ENCODE measurements around the gene TSNAXIP1.
"Not testable (repeated sequence)": the region's sequence is repeated elsewhere in the genome, so short reads cannot be mapped to it uniquely, and the experiment has no call there.

The TSNAXIP1 gene

DNA sequence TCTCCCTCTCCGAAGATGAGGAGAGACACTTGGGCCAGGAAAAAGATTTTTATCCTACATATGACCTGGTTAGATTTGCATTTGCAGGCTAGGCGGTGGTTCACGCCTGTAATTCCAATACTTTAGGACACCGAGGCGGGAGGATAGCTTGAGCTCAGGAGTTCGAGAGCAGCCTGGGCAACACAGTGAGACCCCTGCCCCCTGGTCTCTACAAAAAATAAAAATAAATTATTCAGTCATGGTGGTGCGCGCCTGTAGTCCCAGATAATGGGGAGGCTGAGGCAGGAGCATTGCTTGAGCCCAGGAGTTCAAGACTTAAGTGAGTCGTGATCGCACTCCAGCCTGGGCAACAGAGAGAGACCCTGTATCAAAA, 27.5 kb downstream of the TSNAXIP1 start:
- no peak for DNase-seq

DNA sequence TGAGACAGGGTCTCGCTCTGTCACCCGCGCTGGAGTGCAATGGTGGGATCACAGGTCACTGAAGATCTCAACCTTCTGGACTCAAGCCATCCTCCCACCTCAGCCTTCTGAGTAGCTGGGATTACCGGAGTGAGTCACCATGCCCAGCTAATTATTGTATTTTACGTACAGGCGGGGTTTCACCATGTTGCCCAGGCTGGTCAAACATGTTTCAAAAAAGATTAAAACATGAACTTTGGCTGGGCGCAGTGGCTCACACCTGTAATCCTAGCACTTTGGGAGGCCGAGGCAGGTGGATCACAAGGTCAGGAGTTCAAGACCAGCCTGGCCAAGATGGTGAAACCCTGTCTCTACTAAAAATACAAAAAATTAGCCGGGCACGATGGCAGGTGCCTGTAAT, 30.5 kb downstream of the TSNAXIP1 start:
- not testable (repeated sequence) for DNase-seq

DNA sequence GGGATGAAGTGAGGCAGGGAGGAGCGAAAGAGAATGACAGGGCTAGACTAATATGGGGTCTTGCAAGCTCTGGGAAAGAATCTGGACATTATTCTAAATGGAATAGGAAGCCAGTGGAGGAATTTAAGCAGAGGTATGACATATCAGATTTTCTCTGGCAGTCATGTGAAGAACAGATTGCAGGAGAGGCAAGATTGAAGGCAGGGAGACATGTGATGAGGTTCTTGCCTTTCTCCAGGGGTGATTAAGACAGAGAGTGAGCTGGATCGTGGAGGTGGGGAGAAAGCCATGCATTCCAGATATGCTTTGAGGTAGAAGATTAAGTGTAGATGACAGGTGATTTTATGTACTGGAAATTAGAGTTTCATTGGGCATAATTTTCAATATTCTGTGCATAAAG, 31.1 kb downstream of the TSNAXIP1 start:
- DNase-seq, result no peak

- no peak for DNase-seq
Measured at GRCh38 chr16:67841198-67841815, 34.6 kb downstream of the TSNAXIP1 start.

GRCh38 chr16:67841816-67842508, 35.3 kb downstream of the TSNAXIP1 start, which contains the start of gene THAP11:
TSS of gene THAP11 (plus strand) at chr16:67842320. CDS start at chr16:67842555, 235 bp downstream.
- DNase-seq, result peak; percentile 95

DNA sequence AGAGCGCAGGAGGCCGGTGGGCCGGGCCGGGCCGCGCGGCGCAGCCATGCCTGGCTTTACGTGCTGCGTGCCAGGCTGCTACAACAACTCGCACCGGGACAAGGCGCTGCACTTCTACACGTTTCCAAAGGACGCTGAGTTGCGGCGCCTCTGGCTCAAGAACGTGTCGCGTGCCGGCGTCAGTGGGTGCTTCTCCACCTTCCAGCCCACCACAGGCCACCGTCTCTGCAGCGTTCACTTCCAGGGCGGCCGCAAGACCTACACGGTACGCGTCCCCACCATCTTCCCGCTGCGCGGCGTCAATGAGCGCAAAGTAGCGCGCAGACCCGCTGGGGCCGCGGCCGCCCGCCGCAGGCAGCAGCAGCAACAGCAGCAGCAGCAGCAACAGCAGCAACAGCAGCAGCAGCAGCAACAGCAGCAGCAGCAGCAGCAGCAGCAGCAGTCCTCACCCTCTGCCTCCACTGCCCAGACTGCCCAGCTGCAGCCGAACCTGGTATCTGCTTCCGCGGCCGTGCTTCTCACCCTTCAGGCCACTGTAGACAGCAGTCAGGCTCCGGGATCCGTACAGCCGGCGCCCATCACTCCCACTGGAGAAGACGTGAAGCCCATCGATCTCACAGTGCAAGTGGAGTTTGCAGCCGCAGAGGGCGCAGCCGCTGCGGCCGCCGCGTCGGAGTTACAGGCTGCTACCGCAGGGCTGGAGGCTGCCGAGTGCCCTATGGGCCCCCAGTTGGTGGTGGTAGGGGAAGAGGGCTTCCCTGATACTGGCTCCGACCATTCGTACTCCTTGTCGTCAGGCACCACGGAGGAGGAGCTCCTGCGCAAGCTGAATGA, 36.0 kb downstream of the TSNAXIP1 start:
- DNase-seq, result peak; percentile 41

DNA sequence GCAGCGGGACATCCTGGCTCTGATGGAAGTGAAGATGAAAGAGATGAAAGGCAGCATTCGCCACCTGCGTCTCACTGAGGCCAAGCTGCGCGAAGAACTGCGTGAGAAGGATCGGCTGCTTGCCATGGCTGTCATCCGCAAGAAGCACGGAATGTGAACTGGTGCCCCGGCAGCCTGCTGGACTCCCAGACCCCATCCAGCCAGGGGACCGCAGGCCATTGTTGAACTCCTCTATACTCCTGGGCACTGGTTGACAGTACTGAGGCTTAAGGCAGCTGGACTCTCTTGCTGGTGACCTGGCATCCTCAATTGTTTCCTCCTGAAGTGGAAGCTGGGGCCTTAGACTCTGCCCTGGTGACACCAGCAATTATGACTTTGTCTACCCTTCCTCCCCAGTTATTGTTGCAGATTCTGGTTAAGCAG, 36.7 kb downstream of the TSNAXIP1 start:
- no peak for DNase-seq

GRCh38 chr16:67844497-67844896, 37.8 kb downstream of the TSNAXIP1 start:
- DNase-seq, result no peak

DNA sequence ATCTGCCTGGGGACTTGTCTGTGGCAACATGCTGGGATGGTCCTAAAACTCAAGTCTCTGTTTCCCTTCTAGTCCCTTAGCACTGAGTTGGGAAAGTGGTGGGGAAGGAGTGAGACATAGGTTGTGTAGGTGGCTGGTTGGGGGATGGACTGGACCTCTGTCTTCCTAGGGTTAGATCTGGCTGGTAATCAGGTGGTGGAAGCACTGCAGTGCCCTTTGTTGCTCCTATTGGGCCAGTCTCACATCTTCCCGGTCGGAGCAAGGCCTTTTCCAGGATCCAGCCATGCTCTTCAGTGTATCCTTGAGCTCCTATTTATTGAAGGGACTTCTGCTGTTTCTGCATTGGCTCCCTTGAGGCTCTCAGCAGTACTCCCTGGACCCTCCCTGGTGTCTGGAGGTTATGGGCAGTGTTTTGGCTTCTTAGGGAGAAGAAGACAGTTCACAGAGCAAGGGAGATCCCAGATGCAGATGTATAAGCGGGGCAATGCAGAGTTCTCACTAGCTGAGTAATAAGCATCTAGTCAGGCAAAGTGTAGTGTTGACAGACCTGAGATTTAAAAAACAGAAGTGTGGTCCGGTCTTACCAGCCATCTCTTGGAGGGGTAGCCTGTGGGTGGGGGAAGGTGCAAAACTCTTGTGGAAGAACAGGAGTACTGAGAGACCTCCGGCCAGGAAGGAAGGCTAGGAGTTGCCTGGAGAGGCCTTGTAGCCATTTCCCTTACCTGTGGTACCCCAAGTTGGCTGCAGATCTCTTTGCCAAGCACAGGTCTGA, 38.8 kb downstream of the TSNAXIP1 start:
- DNase-seq, result no peak

GRCh38 chr16:67846063-67846319, 39.3 kb downstream of the TSNAXIP1 start:
- no peak for DNase-seq

DNA sequence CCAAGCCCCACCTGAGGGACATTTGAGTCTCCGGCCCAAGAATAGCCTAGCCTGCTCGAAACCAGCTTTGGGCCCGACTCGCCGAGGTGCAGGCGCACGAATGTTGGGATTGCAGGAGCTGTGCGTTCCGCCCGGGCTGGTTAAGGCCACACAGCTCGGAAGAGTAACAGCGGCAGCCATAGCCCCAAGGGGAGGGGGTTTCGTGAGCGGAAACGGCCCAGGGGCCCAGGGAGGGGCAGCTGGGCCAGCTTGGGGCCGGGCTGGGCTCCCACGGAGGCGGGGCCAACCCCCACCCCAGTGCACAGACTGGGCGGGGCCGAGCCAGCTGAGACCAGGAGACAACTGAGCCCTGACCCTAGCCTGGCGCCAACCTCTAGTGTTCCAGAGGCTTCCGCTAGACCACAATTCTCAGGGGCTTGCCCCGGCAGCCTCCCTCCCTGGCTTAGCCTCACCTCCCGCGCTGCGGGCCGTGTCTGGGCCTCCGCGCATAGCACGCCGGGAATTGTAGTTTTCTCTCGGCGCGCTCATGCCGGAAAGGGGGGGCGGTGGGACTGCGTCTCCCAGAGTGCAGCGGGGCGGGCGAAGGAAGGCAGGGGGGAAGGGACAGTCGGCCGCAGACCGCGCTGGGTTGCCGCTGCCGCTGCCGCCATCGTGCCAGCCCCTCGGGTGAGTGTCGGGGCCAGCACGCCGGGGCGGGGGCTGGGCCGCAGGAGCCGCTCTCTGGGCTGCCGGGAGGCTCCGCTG, 39.8 kb downstream of the TSNAXIP1 start, which contains the start of gene NUTF2:
NUTF2 (plus strand) TSS at position 614 of the 744 bp plus-strand sequence. CDS start 18,198 bp downstream, outside the sequence.
- peak; percentile 96 for DNase-seq

GRCh38 chr16:67847064-67847861, 40.6 kb downstream of the TSNAXIP1 start, which contains the start of gene CENPT:
TSS of gene CENPT (minus strand) at chr16:67847693. CDS start at chr16:67833859, 13,834 bp downstream.
- DNase-seq, result no peak

DNA sequence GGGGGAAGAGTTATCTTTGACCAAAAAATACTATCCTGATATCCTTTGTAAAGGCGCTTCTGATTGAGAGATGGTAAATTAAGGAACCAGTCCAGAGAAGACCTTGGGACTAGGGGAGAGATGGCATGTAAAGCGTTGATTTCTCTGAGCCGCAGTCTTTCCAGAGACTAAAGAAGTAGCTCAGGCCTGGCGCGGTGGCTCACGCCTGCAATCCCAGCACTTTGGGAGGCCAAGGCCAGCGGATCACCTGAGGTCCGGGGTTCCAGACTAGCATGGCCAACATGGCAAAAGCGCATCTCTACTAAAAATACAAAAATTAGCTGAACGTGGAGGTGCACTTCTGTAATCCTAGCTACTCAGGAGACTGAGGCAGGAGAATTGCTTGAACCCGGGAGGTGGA, 41.4 kb downstream of the TSNAXIP1 start:
- no peak for DNase-seq

GRCh38 chr16:67853670-67854069, 47.0 kb downstream of the TSNAXIP1 start:
- DNase-seq, result no peak

GRCh38 chr16:67855789-67856188, 49.1 kb downstream of the TSNAXIP1 start:
- no peak for DNase-seq

DNA sequence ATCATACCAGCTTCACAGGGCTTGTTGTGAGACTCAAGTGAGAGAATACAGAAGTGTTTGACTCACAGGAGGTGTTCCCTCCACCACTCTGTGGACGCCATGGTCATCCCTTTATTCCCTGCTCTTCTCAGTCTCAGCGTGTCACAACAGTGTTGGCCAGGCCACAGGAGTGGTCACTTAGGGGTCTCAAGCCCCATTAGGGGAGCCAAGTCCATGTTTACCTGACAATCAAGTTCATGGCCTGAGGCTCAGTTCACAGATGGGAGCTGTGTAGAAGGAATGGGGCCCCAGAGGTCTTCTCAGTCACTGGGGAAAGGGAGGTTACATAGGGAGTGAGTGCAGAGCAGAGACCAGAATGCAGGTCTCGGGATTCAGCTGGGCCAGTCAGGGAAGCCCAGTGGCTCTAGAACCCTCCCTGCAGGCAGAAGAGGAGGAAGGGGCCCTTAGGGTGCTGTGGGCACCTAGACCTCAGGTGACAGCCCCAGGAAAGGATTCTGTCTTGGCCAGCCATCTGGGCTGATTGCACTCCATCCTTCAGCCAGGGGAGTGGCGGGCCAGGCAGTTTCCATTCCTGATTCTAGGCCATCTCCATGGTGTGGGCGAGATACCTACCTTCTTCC, 50.3 kb downstream of the TSNAXIP1 start:
- DNase-seq, result no peak

GRCh38 chr16:67857547-67858233, 51.0 kb downstream of the TSNAXIP1 start:
- no peak for DNase-seq

DNA sequence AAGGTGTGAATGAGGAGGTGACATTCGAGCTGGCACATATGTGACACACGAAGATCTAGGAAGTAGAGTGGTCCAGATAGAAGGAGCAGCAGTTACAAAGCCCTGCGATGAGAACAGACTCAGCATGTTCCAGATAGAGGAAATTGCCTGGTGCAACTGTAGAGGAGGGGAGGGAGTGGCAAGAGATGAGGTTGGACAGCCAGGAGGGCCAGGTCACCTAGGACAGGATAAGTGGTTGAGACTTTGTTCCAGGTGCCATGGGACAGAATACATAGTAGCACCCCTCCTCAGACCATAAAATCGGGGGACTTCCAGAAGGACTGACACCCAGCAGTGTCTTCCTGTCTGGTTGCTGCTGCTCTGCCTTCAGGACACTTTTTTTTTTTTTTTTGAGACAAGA, 51.8 kb downstream of the TSNAXIP1 start:
- no peak for DNase-seq

GRCh38 chr16:67860589-67861398, 54.1 kb downstream of the TSNAXIP1 start:
- no peak for DNase-seq

Measured in KG1 (cell line).